Islet of Langerhans (tissue), 1 donor: Measurements from ENCODE around the gene PAK4.
"Not testable (repeated sequence)": the region's sequence is repeated elsewhere in the genome, so short reads cannot be mapped to it uniquely, and the experiment has no call there.

ENCODE experiments used
- FAIRE-seq: peaks from one replicate; lab custom pipeline; 2011; peaks lifted over from hg19 to GRCh38; lab: Jason Lieb, UNC

The PAK4 gene

GRCh38 chr19:39208175-39208795 lies 82.7 kb downstream of the PAK4 start:
- no peak for FAIRE-seq

- no peak for FAIRE-seq
These were observed 83.6 kb downstream of the PAK4 start for GRCh38 chr19:39209196-39209595.

GRCh38 chr19:39211731-39212374 lies 86.3 kb downstream of the PAK4 start:
- no peak for FAIRE-seq

DNA sequence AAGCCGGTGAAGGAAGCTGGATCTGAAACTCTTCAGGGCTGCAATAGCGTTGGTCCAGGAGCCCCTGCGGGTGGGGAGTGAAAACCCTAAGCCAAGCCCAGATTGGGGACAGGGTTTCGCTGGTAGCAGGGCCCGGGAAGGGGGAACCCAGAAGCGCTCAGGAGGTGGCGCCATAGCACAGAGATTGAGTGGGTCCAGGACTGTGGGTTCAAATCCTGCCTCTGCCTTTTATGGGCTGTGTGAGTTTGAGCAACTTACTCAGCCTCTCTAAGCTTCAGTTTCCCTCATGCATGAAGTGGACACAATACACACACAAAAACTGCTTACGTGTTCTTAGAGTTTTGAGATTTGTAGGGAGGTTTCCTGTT lies 86.8 kb downstream of the PAK4 start:
- FAIRE-seq: no peak

- FAIRE-seq: not testable (repeated sequence)
These were observed 89.7 kb downstream of the PAK4 start for GRCh38 chr19:39215323-39215722.

DNA sequence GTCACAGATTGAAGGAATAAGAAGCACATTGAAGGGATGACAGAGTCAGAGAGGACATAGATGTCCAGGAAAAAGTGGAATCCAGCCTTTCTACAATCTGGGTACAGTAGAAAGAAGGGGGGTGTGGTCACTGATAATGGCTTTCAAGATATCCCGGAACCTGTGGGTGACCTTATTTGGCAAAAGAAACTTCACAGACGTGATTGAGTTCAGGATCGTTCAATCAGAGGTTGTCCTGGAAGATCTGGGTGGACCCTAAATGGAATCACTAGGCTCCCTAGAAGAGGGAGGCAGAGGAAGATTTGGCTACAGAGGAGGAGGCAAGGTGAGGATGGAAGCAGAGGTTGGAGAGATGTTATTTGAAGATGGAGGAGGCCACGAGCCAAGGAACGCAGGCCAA lies 91.5 kb downstream of the PAK4 start:
- no peak for FAIRE-seq

DNA sequence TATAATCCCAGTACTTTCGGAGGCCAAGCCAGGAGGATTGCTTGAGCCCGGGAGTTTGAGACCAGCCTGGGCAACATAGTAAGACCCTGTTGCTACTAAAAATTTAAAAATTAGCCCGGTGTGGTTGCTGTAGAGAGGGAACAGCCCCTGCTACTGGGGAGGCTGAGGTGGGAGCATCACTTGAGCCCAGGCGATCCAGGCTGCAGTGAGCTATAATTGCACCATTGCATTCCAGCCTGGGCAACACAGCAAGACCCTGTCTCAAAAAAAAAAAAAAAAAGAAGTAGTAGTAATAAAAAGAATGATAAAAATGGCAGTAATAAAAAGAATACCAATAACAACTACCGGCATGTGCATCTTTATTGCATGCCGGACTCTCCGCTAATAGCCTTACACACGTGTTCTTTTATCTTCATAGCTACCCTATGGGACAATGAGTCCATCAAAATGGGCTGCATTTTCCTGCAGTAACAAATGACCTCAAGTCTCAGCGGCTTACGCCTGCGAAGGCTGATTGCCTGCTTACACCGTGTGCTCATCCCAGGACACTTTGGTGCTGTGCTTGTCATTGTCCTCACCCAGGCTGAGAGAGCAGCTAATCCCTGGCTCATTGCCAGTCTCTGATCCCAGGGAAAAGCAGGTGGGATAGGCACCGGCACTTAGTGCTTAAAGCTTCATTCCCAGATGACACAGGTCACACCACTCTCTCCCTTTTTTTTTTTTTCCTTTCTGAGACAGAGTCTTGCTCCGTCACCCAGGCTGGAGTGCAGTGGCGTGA lies 92.8 kb downstream of the PAK4 start:
- no peak for FAIRE-seq

DNA sequence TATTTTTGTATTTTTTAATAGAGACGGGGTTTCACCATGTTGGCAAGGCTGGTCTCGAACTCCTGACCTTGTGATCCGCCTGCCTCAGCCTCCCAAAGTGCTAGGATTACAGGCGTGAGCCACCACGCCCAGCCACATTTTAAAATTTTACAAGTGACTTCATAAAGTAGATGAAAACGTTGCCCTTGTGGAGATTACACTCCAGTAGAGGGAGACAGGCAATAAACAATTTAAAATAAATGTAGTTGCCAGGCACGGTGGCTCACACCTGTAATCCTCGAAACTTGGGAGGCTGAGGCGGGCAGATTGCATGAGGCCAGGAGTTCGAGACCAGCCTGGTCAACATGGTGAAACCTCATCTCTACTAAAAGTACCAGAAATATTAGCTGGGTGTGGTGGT lies 93.5 kb downstream of the PAK4 start:
- FAIRE-seq: not testable (repeated sequence)

- no peak for FAIRE-seq
These were observed 98.2 kb downstream of the PAK4 start for GRCh38 chr19:39223703-39224279.

DNA sequence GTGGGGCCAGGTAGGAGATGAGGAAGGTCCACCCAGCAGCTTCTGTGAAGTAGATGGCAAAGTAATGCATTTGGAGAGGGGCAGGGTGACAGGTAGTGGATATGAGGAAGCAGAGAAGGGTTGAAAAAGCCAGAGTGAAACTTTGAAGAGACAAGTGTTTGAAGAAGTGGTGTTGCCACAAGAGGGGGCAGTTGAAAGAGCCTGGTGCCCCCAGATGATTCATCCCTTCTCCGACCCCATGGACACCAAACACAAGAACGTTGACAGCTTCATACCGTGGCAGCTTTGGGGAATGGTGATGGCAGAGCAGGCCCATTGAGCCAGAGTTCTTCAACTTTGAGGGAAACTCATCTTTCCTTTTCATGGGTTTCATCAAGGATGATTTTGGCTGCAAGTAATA lies 99.3 kb downstream of the PAK4 start:
- FAIRE-seq: no peak
